Measurements from ENCODE around the gene GADL1.

DNA sequence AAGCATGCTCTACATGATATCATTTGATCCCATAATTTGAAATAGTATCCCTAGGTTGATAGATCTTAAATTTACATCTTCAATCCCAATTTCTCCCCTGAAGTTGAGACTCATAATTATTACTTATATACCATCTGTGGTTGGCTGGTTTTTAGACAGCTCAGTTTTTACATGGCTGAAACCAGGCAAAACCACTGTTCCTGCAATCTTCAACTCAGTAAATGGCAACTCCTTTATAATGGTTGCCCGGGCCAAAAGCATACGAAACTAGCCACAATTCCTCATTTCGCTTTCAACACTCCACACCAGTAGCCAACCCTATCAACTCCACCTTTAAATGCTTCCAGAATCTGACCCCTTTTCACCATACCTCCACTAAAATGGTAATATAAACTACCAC lies 169.6 kb downstream of the GADL1 start:
- TF ChIP-seq, protein P1, sequence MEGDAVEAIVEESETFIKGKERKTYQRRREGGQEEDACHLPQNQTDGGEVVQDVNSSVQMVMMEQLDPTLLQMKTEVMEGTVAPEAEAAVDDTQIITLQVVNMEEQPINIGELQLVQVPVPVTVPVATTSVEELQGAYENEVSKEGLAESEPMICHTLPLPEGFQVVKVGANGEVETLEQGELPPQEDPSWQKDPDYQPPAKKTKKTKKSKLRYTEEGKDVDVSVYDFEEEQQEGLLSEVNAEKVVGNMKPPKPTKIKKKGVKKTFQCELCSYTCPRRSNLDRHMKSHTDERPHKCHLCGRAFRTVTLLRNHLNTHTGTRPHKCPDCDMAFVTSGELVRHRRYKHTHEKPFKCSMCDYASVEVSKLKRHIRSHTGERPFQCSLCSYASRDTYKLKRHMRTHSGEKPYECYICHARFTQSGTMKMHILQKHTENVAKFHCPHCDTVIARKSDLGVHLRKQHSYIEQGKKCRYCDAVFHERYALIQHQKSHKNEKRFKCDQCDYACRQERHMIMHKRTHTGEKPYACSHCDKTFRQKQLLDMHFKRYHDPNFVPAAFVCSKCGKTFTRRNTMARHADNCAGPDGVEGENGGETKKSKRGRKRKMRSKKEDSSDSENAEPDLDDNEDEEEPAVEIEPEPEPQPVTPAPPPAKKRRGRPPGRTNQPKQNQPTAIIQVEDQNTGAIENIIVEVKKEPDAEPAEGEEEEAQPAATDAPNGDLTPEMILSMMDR (optimal IDR thresholded peaks at IDR 0.05 in 1 of 3, IDR thresholded peaks at IDR 0.05 in 1 of 3, conservative IDR thresholded peaks at IDR 0.05 in 1 of 3; ENCODE audit: extremely low read depth in 1 of 3, insufficient read depth in 2 of 3, low read length in 3 of 3), result no peak
- TF ChIP-seq EZH2 (IDR thresholded peaks at IDR 0.05; ENCODE audit: low read length), result no peak
